ENCODE measurements around the gene RAB40B. TPM values are rescaled to one million over a fixed set of nuclear protein-coding genes. Genes with fewer than 3 reads are reported as not detected.

Gene RAB40B
- total and polyA plus RNA-seq, 2 of the 13 experiments (the other 11 are each of a cell fraction or from before 2014, with no cell fraction given) = 6.2 to 6.5 TPM

GRCh38 chr17:82716203-82717010 lies 17.9 kb upstream of the RAB40B start, which contains the start of gene FN3KRP (continued):
- TF ChIP-seq USF2 (IDR thresholded peaks at IDR 0.05; ENCODE audit: low read depth, low read length) (no peak), USF2 (CRISPR knock-in tag; IDR thresholded peaks at IDR 0.05; ENCODE audit: borderline replicate concordance) (peak; percentile 10; the same call in 1 of the 2 replicates), WIZ (CRISPR knock-in tag; IDR thresholded peaks at IDR 0.05) (peak; percentile 65; the same call in 1 of the 2 replicates), BHLHE40 (IDR thresholded peaks at IDR 0.05; ENCODE audit: low read length) (peak; percentile 84), SKIL (CRISPR knock-in tag; IDR thresholded peaks at IDR 0.05; ENCODE audit: borderline replicate concordance) (peak; percentile 76; the same call in 1 of the 2 replicates), ZNF652 (CRISPR knock-in tag; IDR thresholded peaks at IDR 0.05; ENCODE audit: borderline replicate concordance, low read depth) (no peak), SKI (IDR thresholded peaks at IDR 0.05; ENCODE audit: partially characterized antibody) (peak; percentile 9), ZNF790 (CRISPR knock-in tag; IDR thresholded peaks at IDR 0.05; ENCODE audit: borderline replicate concordance) (peak; percentile 72; the same call in 1 of the 2 replicates), ZNF784 (CRISPR knock-in tag; IDR thresholded peaks at IDR 0.05; ENCODE audit: borderline replicate concordance) (peak; percentile 68), ZNF30 (CRISPR knock-in tag; IDR thresholded peaks at IDR 0.05) (no peak), ZBTB44 (CRISPR knock-in tag; IDR thresholded peaks at IDR 0.05) (0 out of 2 replicates have a peak, but pooled peaks have one; percentile 23), IKZF1 (IDR thresholded peaks at IDR 0.05) (no peak), MXD4 (CRISPR knock-in tag; IDR thresholded peaks at IDR 0.05) (peak; percentile 92; the same call in 1 of the 2 replicates), FOXK1 (CRISPR knock-in tag; IDR thresholded peaks at IDR 0.05; ENCODE audit: borderline replicate concordance, low read depth) (0 out of 2 replicates have a peak, but pooled peaks have one; percentile 31), TCF7 (IDR thresholded peaks at IDR 0.05; ENCODE audit: low read depth) (no peak), PHF8 (CRISPR knock-in tag; IDR thresholded peaks at IDR 0.05) (peak; percentile 78), HES4 (CRISPR knock-in tag; IDR thresholded peaks at IDR 0.05; ENCODE audit: borderline replicate concordance) (peak; percentile 44; the same call in 1 of the 2 replicates), ZNF564 (CRISPR knock-in tag; IDR thresholded peaks at IDR 0.05) (peak; percentile 37; the same call in 1 of the 2 replicates), ZNF550 (CRISPR knock-in tag; IDR thresholded peaks at IDR 0.05; ENCODE audit: borderline replicate concordance) (no peak), POLR2AphosphoS2 (IDR thresholded peaks at IDR 0.05; ENCODE audit: low read depth, low read length) (no peak), CREB1 (IDR thresholded peaks at IDR 0.05) (peak; percentile 85), CREB1 (CRISPR knock-in tag; IDR thresholded peaks at IDR 0.05) (peak; percentile 66), NBN (conservative IDR thresholded peaks at IDR 0.05) (no peak), TEAD3 (CRISPR knock-in tag; optimal IDR thresholded peaks at IDR 0.05; ENCODE audit: borderline replicate concordance) (no peak)
